ENCODE results near the gene PLXNA4.

The PLXNA4 gene

GRCh38 chr7:132256721-132257212 lies 319.5 kb downstream of the PLXNA4 start:
- no peak for DNase-seq

GRCh38 chr7:132255898-132256297 lies 320.4 kb downstream of the PLXNA4 start:
- no peak for DNase-seq

- no peak for DNase-seq
Observed at GRCh38 chr7:132255115-132255797, 321.0 kb downstream of the PLXNA4 start.

- no peak for DNase-seq
Observed at GRCh38 chr7:132254455-132254854, 321.8 kb downstream of the PLXNA4 start.

GRCh38 chr7:132252793-132253100 lies 323.5 kb downstream of the PLXNA4 start:
- no peak for DNase-seq

GRCh38 chr7:132251327-132251659 lies 325.0 kb downstream of the PLXNA4 start:
- no peak for DNase-seq

- no peak for DNase-seq
Observed at GRCh38 chr7:132250480-132251326, 325.6 kb downstream of the PLXNA4 start.

GRCh38 chr7:132249256-132249971 lies 326.9 kb downstream of the PLXNA4 start:
- DNase-seq: no peak

- DNase-seq: no peak
Observed at GRCh38 chr7:132248841-132249240, 327.4 kb downstream of the PLXNA4 start.

GRCh38 chr7:132247995-132248618 lies 328.2 kb downstream of the PLXNA4 start:
- DNase-seq: no peak

GRCh38 chr7:132246591-132246990 lies 329.7 kb downstream of the PLXNA4 start:
- DNase-seq: no peak

GRCh38 chr7:132245539-132245938 lies 330.7 kb downstream of the PLXNA4 start:
- no peak for DNase-seq

- no peak for DNase-seq
Observed at GRCh38 chr7:132244903-132245480, 331.3 kb downstream of the PLXNA4 start.

- DNase-seq: no peak
Observed at GRCh38 chr7:132243463-132243862, 332.8 kb downstream of the PLXNA4 start.

GRCh38 chr7:132243051-132243450 lies 333.2 kb downstream of the PLXNA4 start:
- DNase-seq: no peak

- no peak for DNase-seq
Observed at GRCh38 chr7:132242192-132242812, 334.0 kb downstream of the PLXNA4 start.

GRCh38 chr7:132240821-132241422 lies 335.3 kb downstream of the PLXNA4 start:
- DNase-seq: no peak

GRCh38 chr7:132240262-132240661 lies 336.0 kb downstream of the PLXNA4 start:
- DNase-seq: no peak

GRCh38 chr7:132239422-132239994 lies 336.8 kb downstream of the PLXNA4 start:
- no peak for DNase-seq

GRCh38 chr7:132234711-132235110 lies 341.6 kb downstream of the PLXNA4 start:
- no peak for DNase-seq

- DNase-seq: no peak
Observed at GRCh38 chr7:132232406-132232805, 343.9 kb downstream of the PLXNA4 start.

GRCh38 chr7:132230462-132230861 lies 345.8 kb downstream of the PLXNA4 start:
- no peak for DNase-seq

All from inflammatory macrophage treated with lipopolysaccharide for 1 hour (primary cell).